VCaP (cell line): Measurements from ENCODE around the gene ASPHD1.

Source experiments
- H3K27ac ChIP-seq: fragments of 450-650 bp; 2 replicates; pipeline ENCODE4 v1.5.1; 2017
- CTCF ChIP-seq: fragments of 450-650 bp; conservative IDR thresholded peaks from 2 replicates; pipeline ENCODE4 v1.5.1; 2017; ENCODE audit warnings: mild to moderate bottlenecking, moderate library complexity

Gene ASPHD1

GRCh38 chr16:29871822-29872546 is 28.3 kb upstream of the ASPHD1 start:
- no peak overlapping the region for H3K27ac ChIP-seq
- TF ChIP-seq CTCF = no peak

DNA sequence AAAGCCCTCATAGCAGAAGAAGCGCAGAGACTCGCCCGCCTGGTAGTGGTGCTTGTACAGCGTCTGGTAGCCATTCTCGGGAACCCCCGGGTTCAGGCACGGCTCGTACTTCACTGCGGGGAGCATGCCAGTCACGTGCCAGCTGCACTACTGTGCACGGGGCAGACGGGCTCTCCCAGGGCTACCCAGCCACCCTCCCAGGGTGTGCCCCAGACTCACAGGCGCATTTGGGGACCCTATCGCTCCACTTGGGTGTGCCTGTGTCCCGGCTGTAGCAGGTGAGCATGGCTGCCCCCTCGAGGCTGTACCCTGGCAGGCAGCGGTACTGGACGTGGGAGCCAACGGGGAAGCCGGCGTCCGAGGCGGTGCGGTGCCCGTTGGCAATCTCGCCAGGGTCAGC is 27.0 kb upstream of the ASPHD1 start:
- no peak for TF ChIP-seq CTCF
- H3K27ac ChIP-seq = no peak overlapping the region

DNA sequence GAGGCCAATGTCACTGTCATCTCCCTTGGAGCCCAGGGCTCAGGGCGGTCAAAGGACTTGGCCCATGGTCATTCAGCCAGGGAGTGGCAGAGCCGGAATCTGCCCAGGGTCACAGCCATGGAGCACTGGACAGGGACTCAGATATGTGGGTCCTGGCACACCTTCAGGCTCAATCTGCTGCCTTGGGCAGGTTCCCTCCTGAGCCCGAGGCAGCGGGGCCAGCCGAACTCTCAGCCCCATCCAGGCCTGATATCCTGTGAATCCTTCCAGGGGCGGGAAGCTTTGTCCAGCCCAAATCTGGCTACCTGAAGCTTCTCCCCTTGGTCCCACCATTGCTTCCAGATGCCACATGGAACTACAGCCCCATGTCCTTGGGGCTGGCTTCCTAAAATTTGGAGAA is 25.1 kb upstream of the ASPHD1 start:
- no peak for TF ChIP-seq CTCF
- H3K27ac ChIP-seq = no peak overlapping the region

- no peak for TF ChIP-seq CTCF
- no peak overlapping the region for H3K27ac ChIP-seq
Observed at GRCh38 chr16:29876217-29876593, 24.1 kb upstream of the ASPHD1 start.

GRCh38 chr16:29876594-29877249 is 23.6 kb upstream of the ASPHD1 start:
- no peak overlapping the region for H3K27ac ChIP-seq
- TF ChIP-seq CTCF = no peak

GRCh38 chr16:29877266-29877961 is 22.9 kb upstream of the ASPHD1 start:
- TF ChIP-seq CTCF = no peak
- no peak overlapping the region for H3K27ac ChIP-seq

DNA sequence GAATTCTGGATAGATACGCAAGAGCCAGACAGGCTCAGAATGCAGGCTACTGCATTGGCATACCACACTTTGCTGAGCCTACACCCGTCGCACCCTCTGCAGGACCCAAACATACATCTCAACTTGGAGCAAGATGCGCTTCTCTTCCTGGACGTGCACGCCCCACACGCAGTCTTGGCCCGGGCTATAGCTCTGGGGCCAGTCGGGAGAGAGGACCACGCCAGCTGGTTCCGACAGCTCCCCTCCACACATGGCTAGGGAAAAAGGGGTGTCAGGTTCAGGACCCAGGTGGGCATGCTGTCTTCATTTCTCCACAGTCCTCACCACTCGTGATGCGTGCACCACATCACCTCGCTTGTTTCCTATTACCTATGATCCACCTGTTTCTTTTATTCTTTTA is 22.1 kb upstream of the ASPHD1 start:
- H3K27ac ChIP-seq = no peak overlapping the region
- no peak for TF ChIP-seq CTCF
